PC-3 (cell line): ENCODE data around the gene MYO5B.

Experiments used
- CTCF ChIP-seq: fragments of 300-600 bp; sonication (generic); conservative IDR thresholded peaks from 2 replicates; pipeline ENCODE4 v1.5.1; 2017; ENCODE audit warnings: antibody characterized with exemption, low read depth, mild to moderate bottlenecking, low read length
- EZH2 ChIP-seq: fragments of 300-600 bp; sonication (generic); IDR thresholded peaks from one replicate; pipeline ENCODE4 v1.6.1; 2017; ENCODE audit warnings: antibody characterized with exemption, mild to moderate bottlenecking, low read length; ENCODE audit not compliant: unreplicated experiment
- EZH2phosphoT487 ChIP-seq: fragments of 300-600 bp; sonication (generic); IDR thresholded peaks from 2 replicates; pipeline ENCODE4 v1.6.1; 2018; ENCODE audit warnings: mild to moderate bottlenecking, antibody characterized with exemption, low read length, borderline replicate concordance

- no peak for TF ChIP-seq CTCF
- TF ChIP-seq EZH2 = no peak
- TF ChIP-seq EZH2phosphoT487 = no peak
Measured at GRCh38 chr18:50162486-50163304, 32.3 kb downstream of the MYO5B start.
